Activated T-helper 1 cell treated with anti-CD3 and anti-CD28 coated beads, Interleukin-12 subunit alpha, Interleukin-12 subunit beta, Interleukin-2, Interleukin-4 antibody, amounts not matched to agents 30 ng/mL and 10 ng/mL and 1 ng/mL, durations not matched to agents 14 hours and 24 hours and 36 hours (primary cell): ENCODE results near the gene SFSWAP. TPM values are rescaled to one million over a fixed set of nuclear protein-coding genes. Genes with fewer than 3 reads are reported as not detected.
A peak's percentile ranks its signal among the peaks of the same experiment; 100 is the strongest.
"Not testable (repeated sequence)": the region's sequence is repeated elsewhere in the genome, so short reads cannot be mapped to it uniquely, and the experiment has no call there.

ENCODE experiments used
- DNase-seq: peaks from one replicate; pipeline ENCODE4 v3.0.0; 2021; ENCODE audit warnings: low spot score
- H3K27ac Mint-ChIP-seq: one replicate; pipeline ENCODE4 v1.8.0; 2021; ENCODE audit warnings: mild to moderate bottlenecking, mixed read lengths
- H3K27me3 Mint-ChIP-seq: one replicate; pipeline ENCODE4 v1.8.0; 2022; ENCODE audit warnings: mild to moderate bottlenecking, moderate library complexity, mixed read lengths; ENCODE audit not compliant: insufficient read depth
- H3K36me3 Mint-ChIP-seq: one replicate; pipeline ENCODE4 v1.8.0; 2021; ENCODE audit warnings: low read depth, mixed read lengths
- H3K4me1 Mint-ChIP-seq: one replicate; pipeline ENCODE4 v1.8.0; 2021; ENCODE audit warnings: low read depth, mixed read lengths
- H3K4me3 Mint-ChIP-seq: one replicate; pipeline ENCODE4 v1.8.0; 2021; ENCODE audit warnings: mild to moderate bottlenecking, moderate library complexity, mixed read lengths
- H3K9me3 Mint-ChIP-seq: one replicate; pipeline ENCODE4 v1.8.0; 2021; ENCODE audit warnings: mixed read lengths
- intact Hi-C: fragments of 100-400 bp; cut with micrococcal nuclease; formaldehyde crosslinking; loops from one replicate; pipeline ENCODE4 v1.15.1; 2024
- total RNA-seq: library from RNA; stranded (reverse); gene quantifications from 2 replicates; pipeline ENCODE4 v1.2.3, GENCODE V29; 2022

SFSWAP gene
- total RNA-seq, 1 donor from 2014 or later: 69.3 TPM

DNA sequence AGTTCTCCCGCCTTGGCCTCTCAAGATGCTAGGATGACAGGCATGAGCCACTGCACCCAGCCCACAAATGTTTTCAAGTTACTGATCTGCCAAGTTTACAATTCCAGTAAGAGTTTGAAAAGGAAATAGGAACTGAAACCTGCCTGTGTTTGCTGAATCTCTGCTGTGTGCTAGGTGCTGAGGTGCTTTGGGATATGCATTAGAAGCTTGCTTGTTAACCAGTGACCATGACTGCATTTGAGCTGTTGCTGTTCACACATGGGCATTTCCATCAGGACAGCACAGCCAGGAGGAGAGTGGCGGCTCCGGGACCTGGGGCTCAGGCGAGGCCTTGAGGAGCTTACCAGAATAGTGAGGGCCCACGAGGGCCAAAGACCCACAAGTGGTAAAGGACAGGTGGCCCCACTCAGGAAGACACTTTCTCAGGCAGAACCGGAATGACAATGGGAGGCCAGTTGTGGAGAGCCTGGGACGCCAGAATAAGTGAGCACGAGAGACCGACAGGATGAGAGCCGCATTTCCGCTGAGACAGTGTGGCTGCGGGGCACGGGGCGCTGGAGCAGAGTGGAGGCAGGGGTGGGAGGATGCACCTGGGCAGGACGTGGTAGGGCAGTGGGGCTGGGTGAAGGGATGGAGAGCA lies 62.8 kb downstream of the SFSWAP start:
- intact Hi-C loops: no loop called here
- DNase-seq: peak; percentile 5
- Mint-ChIP-seq H3K27ac (peak overlapping the region; percentile 66), H3K4me3 (peak overlapping the region; percentile 53), H3K27me3 (no peaks in the 10 kb centered on the region), H3K9me3 (no peaks in the 10 kb centered on the region), H3K36me3 (peaks cover 41% of the 10 kb centered on the region), H3K4me1 (peaks cover 34% of the 10 kb centered on the region)

DNA sequence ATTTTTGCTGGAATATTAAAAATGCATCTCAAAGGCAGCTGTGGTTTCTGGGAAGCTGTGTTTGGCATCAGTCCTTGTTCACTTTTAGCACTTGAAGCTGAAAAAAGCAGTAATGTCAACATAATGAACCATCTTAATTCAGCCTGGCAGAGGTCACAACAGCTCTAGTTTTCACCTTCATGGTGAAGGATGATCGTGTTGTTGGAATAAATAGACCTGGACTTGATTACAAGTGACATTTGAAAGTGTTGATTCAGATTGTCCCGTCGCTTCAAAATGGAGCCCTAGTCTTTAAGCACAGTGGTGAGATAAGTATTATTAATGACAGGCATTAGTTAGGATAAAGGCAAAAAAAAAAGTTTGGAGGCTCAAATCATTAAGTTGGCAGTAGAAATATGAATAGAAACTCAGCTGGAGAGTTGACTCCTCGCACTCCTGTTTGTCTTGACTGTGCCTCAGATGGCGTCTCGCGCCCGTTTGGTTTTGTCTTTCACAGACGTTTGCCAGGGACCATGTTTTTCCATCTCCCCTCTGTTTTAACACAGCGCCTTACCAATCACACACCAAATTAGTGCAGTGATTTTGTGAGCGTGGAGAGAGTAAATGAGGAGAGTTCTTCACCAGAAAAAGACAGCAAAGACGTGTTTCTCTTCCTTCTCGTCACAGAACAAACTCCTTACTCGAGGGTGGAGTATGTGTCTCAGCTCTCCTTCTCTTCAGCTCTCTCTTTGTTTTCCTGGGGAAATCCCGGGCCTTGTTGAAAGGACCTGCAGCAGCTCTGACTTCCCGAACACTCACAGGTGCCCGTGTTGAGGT lies 63.9 kb downstream of the SFSWAP start:
- intact Hi-C loops: no loop called here
- H3K36me3 Mint-ChIP-seq: peaks cover 44% of the 10 kb centered on the region
- DNase-seq: no peak
- no peaks in the 10 kb centered on the region for H3K9me3 Mint-ChIP-seq
- peaks cover 38% of the 10 kb centered on the region for H3K4me1 Mint-ChIP-seq
- no peak overlapping the region for H3K27ac Mint-ChIP-seq
- H3K4me3 Mint-ChIP-seq: no peak overlapping the region
- H3K27me3 Mint-ChIP-seq: no peaks in the 10 kb centered on the region

GRCh38 chr12:131775392-131776236 lies 64.7 kb downstream of the SFSWAP start:
- intact Hi-C loops: no loop called here
- Mint-ChIP-seq H3K27ac (peak overlapping the region; percentile 44), H3K36me3 (peaks cover 44% of the 10 kb centered on the region), H3K4me3 (no peak overlapping the region), H3K9me3 (no peaks in the 10 kb centered on the region), H3K27me3 (no peaks in the 10 kb centered on the region), H3K4me1 (peaks cover 38% of the 10 kb centered on the region)
- no peak for DNase-seq

GRCh38 chr12:131776237-131776889 lies 65.5 kb downstream of the SFSWAP start:
- intact Hi-C loops: no loop called here
- Mint-ChIP-seq H3K27ac (peak overlapping the region; percentile 44), H3K4me3 (no peak overlapping the region), H3K27me3 (no peaks in the 10 kb centered on the region), H3K4me1 (peaks cover 38% of the 10 kb centered on the region), H3K36me3 (peaks cover 40% of the 10 kb centered on the region), H3K9me3 (no peaks in the 10 kb centered on the region)
- DNase-seq: no peak

GRCh38 chr12:131777269-131777668 lies 66.4 kb downstream of the SFSWAP start:
- DNase-seq, H3K9me3 Mint-ChIP-seq, intact Hi-C loops, H3K4me3 Mint-ChIP-seq, H3K27ac Mint-ChIP-seq, H3K27me3 Mint-ChIP-seq: not testable (repeated sequence)
- Mint-ChIP-seq H3K4me1 (peaks cover 38% of the 10 kb centered on the region), H3K36me3 (peaks cover 41% of the 10 kb centered on the region)

DNA sequence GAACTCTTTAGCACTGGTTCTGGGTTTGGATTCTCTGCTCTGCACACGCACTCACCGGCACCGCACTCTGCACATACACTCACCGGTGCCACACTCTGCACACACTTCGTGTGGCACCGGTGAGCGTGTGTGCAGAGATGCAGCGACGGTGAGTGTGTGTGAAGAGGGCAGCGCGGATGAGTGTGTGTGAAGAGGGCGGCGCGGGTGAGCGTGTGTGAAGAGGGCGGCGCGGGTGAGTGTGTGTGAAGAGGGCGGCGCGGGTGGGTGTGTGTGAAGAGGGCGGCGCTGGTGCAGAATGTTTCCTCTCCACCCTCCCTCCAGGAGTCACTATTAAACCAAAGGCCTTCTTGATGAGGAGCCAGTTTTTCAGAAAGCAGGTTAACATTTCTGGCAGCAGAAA lies 68.1 kb downstream of the SFSWAP start:
- H3K36me3 Mint-ChIP-seq: peaks cover 35% of the 10 kb centered on the region
- intact Hi-C loops: no loop called here
- peak overlapping the region; percentile 59 for H3K27ac Mint-ChIP-seq
- H3K4me1 Mint-ChIP-seq: peaks cover 21% of the 10 kb centered on the region
- no peak for DNase-seq
- no peaks in the 10 kb centered on the region for H3K9me3 Mint-ChIP-seq
- H3K27me3 Mint-ChIP-seq: no peaks in the 10 kb centered on the region
- no peak overlapping the region for H3K4me3 Mint-ChIP-seq

- no peak overlapping the region for H3K4me3 Mint-ChIP-seq
- no peak for DNase-seq
- H3K36me3 Mint-ChIP-seq: peaks cover 34% of the 10 kb centered on the region
- H3K27ac Mint-ChIP-seq: no peak overlapping the region
- H3K27me3 Mint-ChIP-seq: no peaks in the 10 kb centered on the region
- no peaks in the 10 kb centered on the region for H3K9me3 Mint-ChIP-seq
- peaks cover 4% of the 10 kb centered on the region for H3K4me1 Mint-ChIP-seq
- intact Hi-C loops: no loop called here
These were observed 71.2 kb downstream of the SFSWAP start for GRCh38 chr12:131782061-131782460.

- Mint-ChIP-seq H3K27me3 (no peaks in the 10 kb centered on the region), H3K27ac (no peak overlapping the region)
These were observed 73.1 kb downstream of the SFSWAP start for GRCh38 chr12:131783915-131784541.

DNA sequence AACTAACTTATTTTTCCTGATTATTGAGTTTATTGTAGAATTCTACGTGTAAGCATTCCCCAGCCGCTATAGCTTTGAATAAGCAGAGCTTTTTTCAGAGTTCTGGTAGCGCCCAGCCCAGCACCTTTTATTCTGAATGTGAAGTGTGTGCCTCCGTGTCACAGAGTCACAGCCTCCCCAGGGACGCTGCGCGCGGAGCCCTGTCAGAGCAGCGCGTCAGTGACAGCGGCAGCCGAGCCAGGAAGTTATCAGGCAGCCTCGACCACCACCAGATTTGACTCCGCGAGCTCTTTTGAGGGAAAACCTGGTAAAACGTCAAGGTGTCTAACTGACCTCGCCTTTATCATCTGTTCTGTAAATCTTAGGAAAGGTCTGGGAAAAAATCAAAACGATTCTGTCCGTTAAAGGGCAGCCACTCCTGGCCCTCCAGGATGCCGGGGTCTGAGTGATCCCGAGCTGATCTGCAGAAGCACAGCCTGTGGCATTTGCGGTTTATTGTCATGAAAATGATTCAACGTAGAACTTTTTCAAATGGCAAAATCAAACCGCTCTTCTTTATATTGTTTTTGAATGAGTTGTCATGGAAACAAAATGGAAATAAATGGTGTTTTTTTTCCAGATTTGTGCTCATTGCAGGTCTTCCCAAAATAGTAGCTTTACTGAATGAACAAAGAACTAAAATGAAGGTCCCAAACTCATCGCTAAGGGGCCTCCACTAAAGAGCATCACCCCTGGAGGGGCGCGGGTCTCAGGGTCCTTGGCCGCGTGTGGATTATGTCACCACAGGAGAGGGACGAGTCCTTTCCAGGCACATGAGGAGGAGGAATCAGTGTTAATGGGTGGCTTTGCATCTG lies 74.2 kb downstream of the SFSWAP start:
- H3K4me1 Mint-ChIP-seq: no peaks in the 10 kb centered on the region
- H3K4me3 Mint-ChIP-seq: no peak overlapping the region
- no peak for DNase-seq
- no peak overlapping the region for H3K27ac Mint-ChIP-seq
- peaks cover 30% of the 10 kb centered on the region for H3K36me3 Mint-ChIP-seq
- no peaks in the 10 kb centered on the region for H3K9me3 Mint-ChIP-seq
- intact Hi-C loops: no loop called here
- H3K27me3 Mint-ChIP-seq: no peaks in the 10 kb centered on the region

More at GRCh38 chr12:131783915-131784541, 73.1 kb downstream of the SFSWAP start:
- H3K9me3 Mint-ChIP-seq: no peaks in the 10 kb centered on the region
- H3K4me1 Mint-ChIP-seq: peaks cover under 1% of the 10 kb centered on the region
- no peak overlapping the region for H3K4me3 Mint-ChIP-seq
- H3K36me3 Mint-ChIP-seq: peaks cover 23% of the 10 kb centered on the region
- intact Hi-C loops: no loop called here
- no peak for DNase-seq

- intact Hi-C loops: no loop called here
- Mint-ChIP-seq H3K4me1 (no peaks in the 10 kb centered on the region), H3K9me3 (no peaks in the 10 kb centered on the region), H3K27ac (no peak overlapping the region), H3K27me3 (no peaks in the 10 kb centered on the region), H3K36me3 (peaks cover 33% of the 10 kb centered on the region), H3K4me3 (no peak overlapping the region)
- DNase-seq: no peak
These were observed 75.0 kb downstream of the SFSWAP start for GRCh38 chr12:131785763-131786330.

GRCh38 chr12:131786331-131786730 lies 75.4 kb downstream of the SFSWAP start:
- no peaks in the 10 kb centered on the region for H3K9me3 Mint-ChIP-seq
- H3K27me3 Mint-ChIP-seq: no peaks in the 10 kb centered on the region
- intact Hi-C loops: no loop called here

More at GRCh38 chr12:131786331-131786730, 75.4 kb downstream of the SFSWAP start:
- H3K4me3 Mint-ChIP-seq: no peak overlapping the region
- H3K27ac Mint-ChIP-seq: no peak overlapping the region
- H3K4me1 Mint-ChIP-seq: no peaks in the 10 kb centered on the region
- peaks cover 34% of the 10 kb centered on the region for H3K36me3 Mint-ChIP-seq
- DNase-seq: no peak
